Measurements from ENCODE around the gene CCDC149. TPM values are rescaled to one million over a fixed set of nuclear protein-coding genes. Genes with fewer than 3 reads are reported as not detected.

The CCDC149 gene
- polyA plus RNA-seq, 3 donors from 2014 or later: 0.20 TPM; not detected in 2

- DNase-seq: no peak
- Mint-ChIP-seq H3K27ac (no peak overlapping the region), H3K4me3 (no peak overlapping the region), H3K36me3 (peaks cover 0 to 3% (median 2%) of the 10 kb centered on the region in 3 donors), H3K27me3 (ENCODE audit: low read depth in 3 of 3) (peaks cover 2 to 5% (median 2%) of the 10 kb centered on the region in 3 donors), H3K4me1 (no peaks in the 10 kb centered on the region), H3K9me3 (peaks cover 0 to 12% (median 9%) of the 10 kb centered on the region in 6 donors)
Measured at GRCh38 chr4:24858550-24858949, 54.3 kb downstream of the CCDC149 start.

GRCh38 chr4:24858026-24858425 is 54.8 kb downstream of the CCDC149 start:
- H3K36me3 Mint-ChIP-seq: peaks cover 0 to 3% (median 0%) of the 10 kb centered on the region in 3 donors
- H3K27ac Mint-ChIP-seq: no peak overlapping the region
- H3K4me3 Mint-ChIP-seq: no peak overlapping the region
- peaks cover 0 to 12% (median 9%) of the 10 kb centered on the region in 6 donors for H3K9me3 Mint-ChIP-seq
- no peak for DNase-seq
- no peaks in the 10 kb centered on the region for H3K4me1 Mint-ChIP-seq
- H3K27me3 Mint-ChIP-seq (ENCODE audit: low read depth in 3 of 3): peaks cover 2 to 5% (median 2%) of the 10 kb centered on the region in 3 donors

GRCh38 chr4:24856586-24856985 is 56.3 kb downstream of the CCDC149 start:
- Mint-ChIP-seq H3K27ac (no peak overlapping the region), H3K4me3 (no peak overlapping the region), H3K36me3 (peaks cover 0 to 3% (median 0%) of the 10 kb centered on the region in 3 donors), H3K4me1 (no peaks in the 10 kb centered on the region), H3K27me3 (ENCODE audit: low read depth in 3 of 3) (peaks cover 2 to 5% (median 2%) of the 10 kb centered on the region in 3 donors), H3K9me3 (peaks cover 0 to 11% (median 4%) of the 10 kb centered on the region in 6 donors)
- DNase-seq: no peak

GRCh38 chr4:24855741-24856140 is 57.1 kb downstream of the CCDC149 start:
- Mint-ChIP-seq H3K4me3 (no peak overlapping the region), H3K4me1 (no peaks in the 10 kb centered on the region), H3K27me3 (ENCODE audit: low read depth in 3 of 3) (peaks cover 2 to 5% (median 2%) of the 10 kb centered on the region in 3 donors), H3K9me3 (peaks cover 0 to 11% (median 0%) of the 10 kb centered on the region in 6 donors), H3K27ac (no peak overlapping the region), H3K36me3 (peaks cover 0 to 3% (median 0%) of the 10 kb centered on the region in 3 donors)
- DNase-seq: no peak

GRCh38 chr4:24853142-24853541 is 59.7 kb downstream of the CCDC149 start:
- no peak overlapping the region for H3K4me3 Mint-ChIP-seq
- no peak overlapping the region for H3K27ac Mint-ChIP-seq
- H3K36me3 Mint-ChIP-seq: peaks cover 0 to 3% (median 0%) of the 10 kb centered on the region in 3 donors
- no peaks in the 10 kb centered on the region for H3K4me1 Mint-ChIP-seq
- H3K9me3 Mint-ChIP-seq: peaks cover 0 to 4% (median 0%) of the 10 kb centered on the region in 6 donors
- DNase-seq: no peak
- peaks cover 2 to 5% (median 2%) of the 10 kb centered on the region in 3 donors for H3K27me3 Mint-ChIP-seq (ENCODE audit: low read depth in 3 of 3)

- H3K36me3 Mint-ChIP-seq: peaks cover 0 to 3% (median 0%) of the 10 kb centered on the region in 3 donors
- H3K4me1 Mint-ChIP-seq: no peaks in the 10 kb centered on the region
Measured at GRCh38 chr4:24850674-24851073, 62.2 kb downstream of the CCDC149 start.

GRCh38 chr4:24849756-24850155 is 63.1 kb downstream of the CCDC149 start:
- Mint-ChIP-seq H3K9me3 (peaks cover 0 to 8% (median 0%) of the 10 kb centered on the region in 6 donors), H3K36me3 (peaks cover 0 to under 1% (median 0%) of the 10 kb centered on the region in 3 donors), H3K4me3 (no peak overlapping the region), H3K27me3 (ENCODE audit: low read depth in 3 of 3) (peaks cover 0 to 1% (median 0%) of the 10 kb centered on the region in 3 donors), H3K27ac (no peak overlapping the region), H3K4me1 (no peaks in the 10 kb centered on the region)
- no peak for DNase-seq

More at GRCh38 chr4:24850674-24851073, 62.2 kb downstream of the CCDC149 start:
- peaks cover 0 to 8% (median 0%) of the 10 kb centered on the region in 6 donors for H3K9me3 Mint-ChIP-seq
- peaks cover 0 to 3% (median 0%) of the 10 kb centered on the region in 3 donors for H3K27me3 Mint-ChIP-seq (ENCODE audit: low read depth in 3 of 3)
- H3K27ac Mint-ChIP-seq: no peak overlapping the region
- no peak overlapping the region for H3K4me3 Mint-ChIP-seq
- no peak for DNase-seq

GRCh38 chr4:24849351-24849750 is 63.5 kb downstream of the CCDC149 start:
- Mint-ChIP-seq H3K4me3 (no peak overlapping the region), H3K9me3 (peaks cover 0 to 8% (median 0%) of the 10 kb centered on the region in 6 donors), H3K36me3 (no peaks in the 10 kb centered on the region), H3K27me3 (ENCODE audit: low read depth in 3 of 3) (peaks cover 0 to 1% (median 0%) of the 10 kb centered on the region in 3 donors), H3K27ac (no peak overlapping the region), H3K4me1 (no peaks in the 10 kb centered on the region)
- DNase-seq: no peak

- H3K4me1 Mint-ChIP-seq: no peaks in the 10 kb centered on the region
- H3K27me3 Mint-ChIP-seq (ENCODE audit: low read depth in 3 of 3): no peaks in the 10 kb centered on the region
- no peaks in the 10 kb centered on the region for H3K36me3 Mint-ChIP-seq
- no peak for DNase-seq
- H3K27ac Mint-ChIP-seq: no peak overlapping the region
- H3K9me3 Mint-ChIP-seq: peaks cover 0 to 4% (median 0%) of the 10 kb centered on the region in 6 donors
- no peak overlapping the region for H3K4me3 Mint-ChIP-seq
Measured at GRCh38 chr4:24846716-24847115, 66.1 kb downstream of the CCDC149 start.

GRCh38 chr4:24845902-24846301 is 66.9 kb downstream of the CCDC149 start:
- Mint-ChIP-seq H3K4me3 (no peak overlapping the region), H3K9me3 (peaks cover 0 to 4% (median 0%) of the 10 kb centered on the region in 6 donors), H3K36me3 (no peaks in the 10 kb centered on the region), H3K4me1 (no peaks in the 10 kb centered on the region), H3K27ac (no peak overlapping the region), H3K27me3 (ENCODE audit: low read depth in 3 of 3) (no peaks in the 10 kb centered on the region)
- DNase-seq: no peak

- no peaks in the 10 kb centered on the region for H3K36me3 Mint-ChIP-seq
- H3K9me3 Mint-ChIP-seq: peaks cover 0 to 4% (median 0%) of the 10 kb centered on the region in 6 donors
- H3K4me3 Mint-ChIP-seq: no peak overlapping the region
- H3K27ac Mint-ChIP-seq: no peak overlapping the region
- no peak for DNase-seq
- H3K27me3 Mint-ChIP-seq (ENCODE audit: low read depth in 3 of 3): no peaks in the 10 kb centered on the region
- H3K4me1 Mint-ChIP-seq: no peaks in the 10 kb centered on the region
Measured at GRCh38 chr4:24845132-24845531, 67.7 kb downstream of the CCDC149 start.

- Mint-ChIP-seq H3K36me3 (no peaks in the 10 kb centered on the region), H3K27me3 (ENCODE audit: low read depth in 3 of 3) (no peaks in the 10 kb centered on the region), H3K27ac (no peak overlapping the region), H3K9me3 (peaks cover 0 to 4% (median 0%) of the 10 kb centered on the region in 6 donors), H3K4me1 (no peaks in the 10 kb centered on the region), H3K4me3 (no peak overlapping the region)
- no peak for DNase-seq
Measured at GRCh38 chr4:24843096-24843495, 69.7 kb downstream of the CCDC149 start.

- H3K4me3 Mint-ChIP-seq: no peak overlapping the region
- H3K4me1 Mint-ChIP-seq: no peaks in the 10 kb centered on the region
- H3K27me3 Mint-ChIP-seq (ENCODE audit: low read depth in 3 of 3): no peaks in the 10 kb centered on the region
- peaks cover 0 to 4% (median 0%) of the 10 kb centered on the region in 6 donors for H3K9me3 Mint-ChIP-seq
- H3K27ac Mint-ChIP-seq: no peak overlapping the region
- no peaks in the 10 kb centered on the region for H3K36me3 Mint-ChIP-seq
- no peak for DNase-seq
Measured at GRCh38 chr4:24842356-24842755, 70.5 kb downstream of the CCDC149 start.

- Mint-ChIP-seq H3K9me3 (peaks cover 0 to under 1% (median 0%) of the 10 kb centered on the region in 6 donors), H3K36me3 (no peaks in the 10 kb centered on the region), H3K4me1 (no peaks in the 10 kb centered on the region), H3K4me3 (no peak overlapping the region), H3K27me3 (ENCODE audit: low read depth in 3 of 3) (no peaks in the 10 kb centered on the region), H3K27ac (no peak overlapping the region)
- DNase-seq: no peak
Measured at GRCh38 chr4:24840826-24841543, 71.9 kb downstream of the CCDC149 start.

Measured in immature natural killer cell (primary cell).